K562 (cell line): ENCODE results near the gene PPRC1. TPM values are rescaled to one million over a fixed set of nuclear protein-coding genes. Genes with fewer than 3 reads are reported as not detected.

Experiments
- ARNT ChIP-seq, 2 experiments: fragments of 450-650 bp; IDR thresholded peaks; 2 replicates each; pipeline ENCODE4 v1.6.1; 2016; ENCODE audit warnings: mild to moderate bottlenecking in 1 of 2
- ATF1 ChIP-seq, 2 experiments: fragments of 450-650 bp in 1 of 2; IDR thresholded peaks; 2 replicates each; pipeline ENCODE4 v1.6.1; 2016; ENCODE audit warnings: missing compliant biosample characterization in 1 of 2, missing genetic modification characterization in 1 of 2
- BRD9 ChIP-seq: fragments of 450-650 bp; IDR thresholded peaks from 2 replicates; pipeline ENCODE4 v1.6.1; 2018; ENCODE audit warnings: low read depth; ENCODE audit not compliant: partially characterized antibody
- C11orf30 ChIP-seq: fragments of 450-650 bp; IDR thresholded peaks from 2 replicates; pipeline ENCODE4 v1.6.1; 2016; ENCODE audit warnings: low read depth, mild to moderate bottlenecking
- DLX4 ChIP-seq: fragments of 250-450 bp; sonication (Bioruptor Pico); IDR thresholded peaks from 2 replicates; pipeline ENCODE4 v1.6.1; 2021; ENCODE audit warnings: mild to moderate bottlenecking
- FOSL1 ChIP-seq: fragments of 200-800 bp; sonication (Bioruptor generic); conservative IDR thresholded peaks from 2 replicates; pipeline ENCODE4 v1.6.1; 2016; ENCODE audit warnings: missing genetic modification characterization, missing compliant biosample characterization
- GATAD2A ChIP-seq: fragments of 450-650 bp; IDR thresholded peaks from 2 replicates; pipeline ENCODE4 v1.6.1; 2017
- KLF13 ChIP-seq: fragments of 450-650 bp; IDR thresholded peaks from 2 replicates; pipeline ENCODE4 v1.6.1; 2016; ENCODE audit warnings: missing genetic modification characterization, low read depth, mild to moderate bottlenecking, missing compliant biosample characterization, moderate library complexity, borderline replicate concordance
- LCOR ChIP-seq: sonication (generic); formaldehyde crosslinking; IDR thresholded peaks from 2 replicates; pipeline ENCODE4 v1.8.0; 2022; ENCODE audit warnings: mild to moderate bottlenecking, missing genetic modification reagents
- MAFG ChIP-seq: fragments of 450-650 bp; conservative IDR thresholded peaks from 2 replicates; pipeline ENCODE4 v1.6.1; 2016; ENCODE audit warnings: missing genetic modification characterization, missing compliant biosample characterization
- MED1 ChIP-seq: sonication (generic); formaldehyde crosslinking; IDR thresholded peaks from 2 replicates; pipeline ENCODE4 v1.8.1; 2023; ENCODE audit warnings: missing genetic modification reagents, borderline replicate concordance
- MIER1 ChIP-seq: fragments of 450-650 bp; IDR thresholded peaks from 2 replicates; pipeline ENCODE4 v1.6.1; 2016; ENCODE audit warnings: antibody characterized with exemption, mild to moderate bottlenecking, low read depth
- NFIC ChIP-seq: fragments of 450-650 bp; IDR thresholded peaks from 2 replicates; pipeline ENCODE4 v1.6.1; 2017; ENCODE audit warnings: mild to moderate bottlenecking, inconsistent platforms
- NR2F6 ChIP-seq: fragments of 450-650 bp; formaldehyde crosslinking; IDR thresholded peaks from 2 replicates; pipeline ENCODE4 v1.4.0; 2020; ENCODE audit warnings: mild to moderate bottlenecking
- RBM22 ChIP-seq: fragments of 200-400 bp; formaldehyde crosslinking; IDR thresholded peaks from 2 replicates; pipeline ENCODE4 v1.6.1; 2018; ENCODE audit warnings: low read length, low read depth; ENCODE audit not compliant: poor library complexity, severe bottlenecking
- TSC22D4 ChIP-seq: fragments of 450-650 bp; IDR thresholded peaks from 2 replicates; pipeline ENCODE4 v1.6.1; 2016; ENCODE audit warnings: missing genetic modification characterization, missing biosample characterization, control low read depth
- ZFP36 ChIP-seq: fragments of 150-350 bp; IDR thresholded peaks from 2 replicates; pipeline ENCODE4 v1.6.1; 2018; ENCODE audit warnings: low read length, low read depth; ENCODE audit not compliant: partially characterized antibody
- polyA plus RNA-seq, 8 experiments: library from polyadenylated mRNA; depleted of rRNA in 4 of 8; stranded (reverse) in 5 of 8; unstranded in 3 of 8; fragments of >200 nt; fragmentation: Nextera tagmentation in 2 of 8; fragmentation: Illumina TruSeq in 1 of 8; extraction: Ambion mirVana in 2 of 8; extraction: Trizol in 1 of 8; gene quantifications; 2 replicates each; pipeline versions ENCODE4 v1.2.1 to v1.2.3, GENCODE V29; 2011 to 2014; ENCODE audit warnings: inconsistent platforms in 1 of 8, missing spikeins in 1 of 8
- total RNA-seq, 7 experiments: library from RNA; depleted of rRNA in 6 of 7; stranded (reverse); fragments of >200 nt in 6 of 7; fragmentation: Illumina TruSeq in 2 of 7; extraction: Trizol in 2 of 7; gene quantifications; 2 replicates each; pipeline versions ENCODE4 v1.2.1 to v1.2.3, GENCODE V29; 2011 to 2021; ENCODE audit warnings: low replicate concordance in 1 of 7
- TF ChIP-seq, protein P1 (sequence below): sonication (generic); formaldehyde crosslinking; IDR thresholded peaks from 2 replicates; pipeline ENCODE4 v1.8.0; 2022; ENCODE audit warnings: mild to moderate bottlenecking, missing genetic modification reagents
- TF ChIP-seq, protein P2 (sequence below): fragments of 450-650 bp; conservative IDR thresholded peaks from 2 replicates; pipeline ENCODE4 v1.6.1; 2016; ENCODE audit warnings: missing genetic modification characterization, low read depth, mild to moderate bottlenecking, missing compliant biosample characterization, moderate library complexity
- TF ChIP-seq, protein P3 (sequence below), 2 experiments: IDR thresholded peaks; 2 replicates each; pipeline ENCODE4 v1.6.1; 2011; ENCODE audit warnings: borderline replicate concordance in 1 of 2, control low read depth in 1 of 2, low read depth in 1 of 2, low read length in 1 of 2, mild to moderate bottlenecking in 1 of 2, mixed read lengths in 1 of 2, moderate library complexity in 1 of 2; ENCODE audit not compliant: insufficient read depth in 1 of 2, insufficient read length in 1 of 2, poor library complexity in 1 of 2, severe bottlenecking in 1 of 2; ENCODE audit errors: extremely low read depth in 1 of 2

Gene PPRC1
- total and polyA plus RNA-seq, 9 of the 15 experiments (the other 6 are each of a cell fraction or from before 2014, with no cell fraction given), result 8.5 to 47.1 (median 16.2) TPM

DNA sequence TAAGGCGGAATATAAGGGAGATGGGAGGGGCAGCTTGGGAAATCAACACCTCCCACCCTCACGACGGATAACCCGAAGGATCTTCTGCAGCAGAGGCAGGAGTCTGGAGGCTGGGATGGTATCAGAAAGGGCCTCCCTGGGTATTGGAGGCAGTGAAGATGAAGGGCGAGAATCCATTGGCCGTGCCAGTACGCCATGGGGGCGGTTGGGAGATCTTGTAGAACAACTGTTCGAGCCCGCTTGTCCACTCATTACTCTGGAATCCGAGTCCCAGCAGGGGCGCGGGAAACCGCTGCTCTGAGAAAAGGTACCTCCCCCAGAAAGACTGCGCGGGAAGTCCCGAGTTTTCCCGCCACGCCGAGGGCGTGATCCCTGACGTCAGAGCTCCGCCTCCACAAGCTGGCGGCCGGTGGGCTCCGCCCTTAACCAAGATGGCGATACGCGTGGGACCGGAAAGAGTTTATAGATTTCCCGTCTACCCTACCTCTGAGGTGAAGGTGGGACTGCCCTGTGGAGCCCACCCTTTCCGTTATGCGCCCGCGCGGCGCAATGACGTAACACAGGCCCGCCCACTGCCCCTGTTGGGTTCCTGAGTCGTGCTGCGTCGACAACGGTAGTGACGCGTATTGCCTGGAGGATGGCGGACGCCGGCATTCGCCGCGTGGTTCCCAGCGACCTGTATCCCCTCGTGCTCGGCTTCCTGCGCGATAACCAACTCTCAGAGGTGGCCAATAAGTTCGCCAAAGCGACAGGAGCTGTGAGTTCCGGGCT lies 19.1 kb downstream of the PPRC1 start, which contains the start of gene NOLC1 (continued):
- TF ChIP-seq MIER1 (no peak), RBM22 (peak; percentile 89), LCOR (CRISPR knock-in tag) (peak; percentile 99), TSC22D4 (tag) (no peak), BRD9 (peak; percentile 21), NFIC (0 out of 2 replicates have a peak, but pooled peaks have one; percentile 17), C11orf30 (peak; percentile 92), MAFG (tag) (no peak), FOSL1 (tag) (peak; percentile 86), DLX4 (CRISPR knock-in tag) (no peak), ATF1 (CRISPR knock-in tag; IDR thresholded peaks at IDR 0.05) (peak; percentile 97), ATF1 (tag; IDR thresholded peaks at IDR 0.05) (peak; percentile 99), ZFP36 (no peak), MED1 (CRISPR knock-in tag) (no peak), GATAD2A (peak; percentile 75; the same call in 1 of the 2 replicates), KLF13 (tag) (peak; percentile 56; the same call in 1 of the 2 replicates), NR2F6 (CRISPR knock-in tag) (no peak), ARNT (IDR thresholded peaks at IDR 0.05) (0 out of 4 replicates have a peak, but pooled peaks of 1 of the 2 experiments have one; percentile 8)
- TF ChIP-seq, protein P1, sequence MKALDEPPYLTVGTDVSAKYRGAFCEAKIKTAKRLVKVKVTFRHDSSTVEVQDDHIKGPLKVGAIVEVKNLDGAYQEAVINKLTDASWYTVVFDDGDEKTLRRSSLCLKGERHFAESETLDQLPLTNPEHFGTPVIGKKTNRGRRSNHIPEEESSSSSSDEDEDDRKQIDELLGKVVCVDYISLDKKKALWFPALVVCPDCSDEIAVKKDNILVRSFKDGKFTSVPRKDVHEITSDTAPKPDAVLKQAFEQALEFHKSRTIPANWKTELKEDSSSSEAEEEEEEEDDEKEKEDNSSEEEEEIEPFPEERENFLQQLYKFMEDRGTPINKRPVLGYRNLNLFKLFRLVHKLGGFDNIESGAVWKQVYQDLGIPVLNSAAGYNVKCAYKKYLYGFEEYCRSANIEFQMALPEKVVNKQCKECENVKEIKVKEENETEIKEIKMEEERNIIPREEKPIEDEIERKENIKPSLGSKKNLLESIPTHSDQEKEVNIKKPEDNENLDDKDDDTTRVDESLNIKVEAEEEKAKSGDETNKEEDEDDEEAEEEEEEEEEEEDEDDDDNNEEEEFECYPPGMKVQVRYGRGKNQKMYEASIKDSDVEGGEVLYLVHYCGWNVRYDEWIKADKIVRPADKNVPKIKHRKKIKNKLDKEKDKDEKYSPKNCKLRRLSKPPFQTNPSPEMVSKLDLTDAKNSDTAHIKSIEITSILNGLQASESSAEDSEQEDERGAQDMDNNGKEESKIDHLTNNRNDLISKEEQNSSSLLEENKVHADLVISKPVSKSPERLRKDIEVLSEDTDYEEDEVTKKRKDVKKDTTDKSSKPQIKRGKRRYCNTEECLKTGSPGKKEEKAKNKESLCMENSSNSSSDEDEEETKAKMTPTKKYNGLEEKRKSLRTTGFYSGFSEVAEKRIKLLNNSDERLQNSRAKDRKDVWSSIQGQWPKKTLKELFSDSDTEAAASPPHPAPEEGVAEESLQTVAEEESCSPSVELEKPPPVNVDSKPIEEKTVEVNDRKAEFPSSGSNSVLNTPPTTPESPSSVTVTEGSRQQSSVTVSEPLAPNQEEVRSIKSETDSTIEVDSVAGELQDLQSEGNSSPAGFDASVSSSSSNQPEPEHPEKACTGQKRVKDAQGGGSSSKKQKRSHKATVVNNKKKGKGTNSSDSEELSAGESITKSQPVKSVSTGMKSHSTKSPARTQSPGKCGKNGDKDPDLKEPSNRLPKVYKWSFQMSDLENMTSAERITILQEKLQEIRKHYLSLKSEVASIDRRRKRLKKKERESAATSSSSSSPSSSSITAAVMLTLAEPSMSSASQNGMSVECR, result peak; percentile 97
- TF ChIP-seq, protein P2, sequence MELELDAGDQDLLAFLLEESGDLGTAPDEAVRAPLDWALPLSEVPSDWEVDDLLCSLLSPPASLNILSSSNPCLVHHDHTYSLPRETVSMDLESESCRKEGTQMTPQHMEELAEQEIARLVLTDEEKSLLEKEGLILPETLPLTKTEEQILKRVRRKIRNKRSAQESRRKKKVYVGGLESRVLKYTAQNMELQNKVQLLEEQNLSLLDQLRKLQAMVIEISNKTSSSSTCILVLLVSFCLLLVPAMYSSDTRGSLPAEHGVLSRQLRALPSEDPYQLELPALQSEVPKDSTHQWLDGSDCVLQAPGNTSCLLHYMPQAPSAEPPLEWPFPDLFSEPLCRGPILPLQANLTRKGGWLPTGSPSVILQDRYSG, result no peak
- TF ChIP-seq, protein P3, sequence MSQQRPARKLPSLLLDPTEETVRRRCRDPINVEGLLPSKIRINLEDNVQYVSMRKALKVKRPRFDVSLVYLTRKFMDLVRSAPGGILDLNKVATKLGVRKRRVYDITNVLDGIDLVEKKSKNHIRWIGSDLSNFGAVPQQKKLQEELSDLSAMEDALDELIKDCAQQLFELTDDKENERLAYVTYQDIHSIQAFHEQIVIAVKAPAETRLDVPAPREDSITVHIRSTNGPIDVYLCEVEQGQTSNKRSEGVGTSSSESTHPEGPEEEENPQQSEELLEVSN (IDR thresholded peaks at IDR 0.05; ENCODE audit: borderline replicate concordance in 1 of 2, extremely low read depth in 1 of 2, insufficient read depth in 1 of 2, insufficient read length in 1 of 2, low read depth in 1 of 2, low read length in 1 of 2, poor library complexity in 1 of 2, severe bottlenecking in 1 of 2), result peak; percentile 81 to 94
